Adipocyte (in vitro differentiated cells): Measurements from ENCODE around the gene VPS35.

Experiments
- DNase-seq: peaks from one replicate; pipeline ENCODE4 v3.0.0-alpha.2; 2015; ENCODE audit warnings: low read depth
- H3K27me3 ChIP-seq: replicated peaks from 2 replicates; pipeline ENCODE4 v1.7.0; 2013; ENCODE audit warnings: mild to moderate bottlenecking, low read length, moderate library complexity; ENCODE audit not compliant: control insufficient read depth, insufficient read depth
- H3K36me3 ChIP-seq: 2 replicates; pipeline ENCODE4 v1.7.0; 2013; ENCODE audit warnings: low read length, mild to moderate bottlenecking, moderate library complexity; ENCODE audit not compliant: control insufficient read depth, insufficient read depth, severe bottlenecking
- H3K4me1 ChIP-seq: 2 replicates; pipeline ENCODE4 v1.7.0; 2013; ENCODE audit warnings: mild to moderate bottlenecking, low read length, moderate library complexity; ENCODE audit not compliant: control insufficient read depth, insufficient read depth
- H3K4me3 ChIP-seq: 2 replicates; pipeline ENCODE4 v1.7.0; 2013; ENCODE audit warnings: mild to moderate bottlenecking, low read length, moderate library complexity
- H3K9ac ChIP-seq: 2 replicates; pipeline ENCODE4 v1.7.0; 2013; ENCODE audit warnings: mild to moderate bottlenecking, low read length, moderate library complexity
- H3K9me3 ChIP-seq: 2 replicates; pipeline ENCODE4 v1.7.0; 2013; ENCODE audit warnings: mild to moderate bottlenecking, low read length, moderate library complexity; ENCODE audit not compliant: control insufficient read depth

VPS35 gene

GRCh38 chr16:46727630-46728029 is 38.7 kb upstream of the VPS35 start:
- H3K4me3 ChIP-seq = no peak overlapping the region
- H3K9me3 ChIP-seq = peaks cover 6% of the 10 kb centered on the region
- H3K36me3 ChIP-seq = no peaks in the 10 kb centered on the region
- DNase-seq = no peak
- peaks cover 3% of the 10 kb centered on the region for H3K27me3 ChIP-seq
- H3K4me1 ChIP-seq = no peaks in the 10 kb centered on the region
- H3K9ac ChIP-seq = no peak overlapping the region

GRCh38 chr16:46727184-46727583 is 38.2 kb upstream of the VPS35 start:
- no peaks in the 10 kb centered on the region for H3K36me3 ChIP-seq
- H3K4me3 ChIP-seq = no peak overlapping the region
- DNase-seq = no peak
- peaks cover 3% of the 10 kb centered on the region for H3K27me3 ChIP-seq
- H3K4me1 ChIP-seq = no peaks in the 10 kb centered on the region
- H3K9ac ChIP-seq = no peak overlapping the region
- H3K9me3 ChIP-seq = peaks cover 6% of the 10 kb centered on the region

GRCh38 chr16:46721885-46722284 is 32.9 kb upstream of the VPS35 start:
- H3K4me1 ChIP-seq = no peaks in the 10 kb centered on the region
- no peak overlapping the region for H3K4me3 ChIP-seq
- H3K9ac ChIP-seq = no peak overlapping the region
- no peaks in the 10 kb centered on the region for H3K27me3 ChIP-seq
- no peaks in the 10 kb centered on the region for H3K36me3 ChIP-seq
- no peak for DNase-seq
- H3K9me3 ChIP-seq = peaks cover 6% of the 10 kb centered on the region

GRCh38 chr16:46720619-46721018 is 31.6 kb upstream of the VPS35 start:
- DNase-seq = no peak
- no peaks in the 10 kb centered on the region for H3K4me1 ChIP-seq

GRCh38 chr16:46719528-46719927 is 30.6 kb upstream of the VPS35 start:
- H3K36me3 ChIP-seq = no peaks in the 10 kb centered on the region
- no peak for DNase-seq
- no peaks in the 10 kb centered on the region for H3K9me3 ChIP-seq
- H3K9ac ChIP-seq = no peak overlapping the region
- H3K4me1 ChIP-seq = no peaks in the 10 kb centered on the region
- peaks cover 2% of the 10 kb centered on the region for H3K27me3 ChIP-seq
- no peak overlapping the region for H3K4me3 ChIP-seq

More at GRCh38 chr16:46720619-46721018, 31.6 kb upstream of the VPS35 start:
- Histone ChIP-seq H3K9me3 (peaks cover 5% of the 10 kb centered on the region), H3K27me3 (peaks cover under 1% of the 10 kb centered on the region), H3K4me3 (no peak overlapping the region), H3K9ac (no peak overlapping the region), H3K36me3 (no peaks in the 10 kb centered on the region)

GRCh38 chr16:46718214-46718613 is 29.2 kb upstream of the VPS35 start:
- H3K4me1 ChIP-seq = no peaks in the 10 kb centered on the region
- H3K36me3 ChIP-seq = no peaks in the 10 kb centered on the region
- H3K4me3 ChIP-seq = no peak overlapping the region
- peaks cover 2% of the 10 kb centered on the region for H3K27me3 ChIP-seq
- H3K9ac ChIP-seq = no peak overlapping the region
- H3K9me3 ChIP-seq = no peaks in the 10 kb centered on the region
- no peak for DNase-seq

- H3K4me1 ChIP-seq = no peaks in the 10 kb centered on the region
- no peaks in the 10 kb centered on the region for H3K9me3 ChIP-seq
- H3K27me3 ChIP-seq = peaks cover 2% of the 10 kb centered on the region
- no peaks in the 10 kb centered on the region for H3K36me3 ChIP-seq
- no peak overlapping the region for H3K4me3 ChIP-seq
- no peak overlapping the region for H3K9ac ChIP-seq
- no peak for DNase-seq
These were observed 28.7 kb upstream of the VPS35 start for GRCh38 chr16:46717692-46718091.

GRCh38 chr16:46715769-46716305 is 26.9 kb upstream of the VPS35 start:
- Histone ChIP-seq H3K9ac (no peak overlapping the region), H3K9me3 (no peaks in the 10 kb centered on the region), H3K4me3 (no peak overlapping the region), H3K4me1 (no peaks in the 10 kb centered on the region), H3K36me3 (no peaks in the 10 kb centered on the region), H3K27me3 (peaks cover 2% of the 10 kb centered on the region)
- DNase-seq = no peak

- Histone ChIP-seq H3K27me3 (peaks cover 2% of the 10 kb centered on the region), H3K36me3 (no peaks in the 10 kb centered on the region), H3K9me3 (no peaks in the 10 kb centered on the region), H3K4me1 (no peaks in the 10 kb centered on the region), H3K9ac (no peak overlapping the region), H3K4me3 (no peak overlapping the region)
- no peak for DNase-seq
These were observed 26.0 kb upstream of the VPS35 start for GRCh38 chr16:46714797-46715591.

GRCh38 chr16:46713634-46714033 is 24.7 kb upstream of the VPS35 start:
- Histone ChIP-seq H3K4me1 (no peaks in the 10 kb centered on the region), H3K36me3 (no peaks in the 10 kb centered on the region), H3K27me3 (peaks cover 2% of the 10 kb centered on the region), H3K9ac (no peak overlapping the region), H3K9me3 (no peaks in the 10 kb centered on the region), H3K4me3 (no peak overlapping the region)
- no peak for DNase-seq

GRCh38 chr16:46712911-46713310 is 23.9 kb upstream of the VPS35 start:
- Histone ChIP-seq H3K36me3 (no peaks in the 10 kb centered on the region), H3K9ac (no peak overlapping the region), H3K4me1 (no peaks in the 10 kb centered on the region), H3K27me3 (peaks cover 2% of the 10 kb centered on the region), H3K9me3 (no peaks in the 10 kb centered on the region), H3K4me3 (no peak overlapping the region)
- no peak for DNase-seq
